GM10266 (cell line): ENCODE results near the gene FAM163B.

Experiments
- DNase-seq: peaks from one replicate; pipeline ENCODE4 v3.0.0; 2012; ENCODE audit errors: extremely low spot score
- TF ChIP-seq, protein P1 (sequence below): IDR thresholded peaks from 2 replicates; pipeline ENCODE4 v1.5.1; 2012; ENCODE audit warnings: mild to moderate bottlenecking, low read depth; ENCODE audit not compliant: control insufficient read depth, insufficient read depth; ENCODE audit errors: missing control alignments

Gene FAM163B

GRCh38 chr9:133638711-133639110, 29.5 kb upstream of the FAM163B start:
- TF ChIP-seq, protein P1, sequence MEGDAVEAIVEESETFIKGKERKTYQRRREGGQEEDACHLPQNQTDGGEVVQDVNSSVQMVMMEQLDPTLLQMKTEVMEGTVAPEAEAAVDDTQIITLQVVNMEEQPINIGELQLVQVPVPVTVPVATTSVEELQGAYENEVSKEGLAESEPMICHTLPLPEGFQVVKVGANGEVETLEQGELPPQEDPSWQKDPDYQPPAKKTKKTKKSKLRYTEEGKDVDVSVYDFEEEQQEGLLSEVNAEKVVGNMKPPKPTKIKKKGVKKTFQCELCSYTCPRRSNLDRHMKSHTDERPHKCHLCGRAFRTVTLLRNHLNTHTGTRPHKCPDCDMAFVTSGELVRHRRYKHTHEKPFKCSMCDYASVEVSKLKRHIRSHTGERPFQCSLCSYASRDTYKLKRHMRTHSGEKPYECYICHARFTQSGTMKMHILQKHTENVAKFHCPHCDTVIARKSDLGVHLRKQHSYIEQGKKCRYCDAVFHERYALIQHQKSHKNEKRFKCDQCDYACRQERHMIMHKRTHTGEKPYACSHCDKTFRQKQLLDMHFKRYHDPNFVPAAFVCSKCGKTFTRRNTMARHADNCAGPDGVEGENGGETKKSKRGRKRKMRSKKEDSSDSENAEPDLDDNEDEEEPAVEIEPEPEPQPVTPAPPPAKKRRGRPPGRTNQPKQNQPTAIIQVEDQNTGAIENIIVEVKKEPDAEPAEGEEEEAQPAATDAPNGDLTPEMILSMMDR = no peak
- no peak for DNase-seq

DNA sequence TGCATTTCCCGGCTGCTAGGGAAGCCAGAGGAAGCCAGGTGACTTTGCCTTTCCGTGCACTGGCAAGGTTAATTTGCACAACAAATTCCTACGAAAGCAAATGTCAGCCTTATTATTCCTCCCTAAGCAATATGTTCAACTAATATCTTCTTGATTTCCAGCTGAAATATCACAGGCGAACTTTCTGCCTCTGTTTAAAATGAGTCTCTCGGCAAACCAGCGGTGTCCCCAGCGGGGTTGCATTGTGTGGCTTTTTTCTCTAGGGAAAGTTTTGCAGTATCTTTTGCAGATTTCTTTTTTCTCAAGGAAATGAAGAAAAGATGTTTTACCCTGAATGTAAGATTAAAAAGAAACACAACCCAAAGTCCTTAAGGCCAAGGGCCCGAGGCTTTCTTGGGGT, 28.9 kb upstream of the FAM163B start:
- DNase-seq = no peak
- TF ChIP-seq, protein P1 = no peak

DNA sequence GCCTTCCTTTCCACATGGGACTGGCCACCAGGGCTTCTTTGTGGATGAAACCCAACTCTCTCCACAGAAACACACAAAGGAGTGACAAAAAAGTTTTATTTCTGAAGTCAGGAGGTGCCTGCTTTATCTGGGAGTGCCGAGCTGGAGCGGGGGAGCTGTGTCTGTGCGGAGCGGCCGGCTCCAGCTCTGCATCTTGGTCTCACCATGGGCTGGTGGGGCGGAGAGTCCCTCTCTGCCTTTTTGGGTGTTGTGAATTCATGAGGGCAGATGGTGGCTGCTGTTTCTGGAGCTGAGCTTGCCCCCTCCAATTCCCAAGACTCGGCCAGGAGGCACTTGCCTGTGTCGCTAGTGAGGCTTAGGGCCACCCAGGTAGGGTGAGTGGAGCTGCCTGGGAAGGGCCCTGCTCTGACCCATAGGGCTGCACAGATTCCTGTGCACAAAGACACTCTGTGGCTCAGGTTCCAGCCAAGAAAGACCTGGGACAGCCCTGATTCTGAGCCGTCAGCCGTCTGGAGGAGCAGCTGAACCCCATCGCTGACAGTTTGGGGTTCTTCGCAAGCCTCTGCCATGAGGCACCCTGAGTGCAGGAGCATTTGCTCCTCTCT, 28.4 kb upstream of the FAM163B start:
- TF ChIP-seq, protein P1 = no peak

DNA sequence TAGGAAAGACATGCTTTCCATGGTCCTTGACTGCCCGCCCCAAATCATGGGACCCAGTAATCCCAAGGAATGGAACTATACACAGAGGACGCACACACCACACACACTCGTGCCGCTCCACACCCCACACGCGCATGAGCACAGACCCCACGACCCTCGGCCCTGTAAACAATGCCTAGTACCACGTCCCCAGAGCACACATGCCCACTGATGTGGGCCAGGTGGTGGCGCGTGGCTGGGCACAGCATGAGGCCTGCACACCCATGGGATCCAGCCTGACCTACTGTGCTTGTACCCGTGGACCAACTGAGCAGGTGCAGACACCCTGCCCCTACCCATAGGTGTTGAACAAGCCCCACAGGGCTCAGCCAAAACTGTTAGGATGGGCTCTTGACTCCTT, 27.7 kb upstream of the FAM163B start:
- no peak for DNase-seq
- TF ChIP-seq, protein P1 = no peak

More for the DNA sequence above, 28.4 kb upstream of the FAM163B start:
- no peak for DNase-seq

- no peak for DNase-seq
- TF ChIP-seq, protein P1 = no peak
Observed at GRCh38 chr9:133635533-133636531, 26.6 kb upstream of the FAM163B start, which contains the start of gene DBH. TSS of gene DBH (plus strand) at chr9:133636363. CDS start at chr9:133636372, 9 bp downstream.

- TF ChIP-seq, protein P1 = no peak
- no peak for DNase-seq
Observed at GRCh38 chr9:133635098-133635497, 25.9 kb upstream of the FAM163B start.

DNA sequence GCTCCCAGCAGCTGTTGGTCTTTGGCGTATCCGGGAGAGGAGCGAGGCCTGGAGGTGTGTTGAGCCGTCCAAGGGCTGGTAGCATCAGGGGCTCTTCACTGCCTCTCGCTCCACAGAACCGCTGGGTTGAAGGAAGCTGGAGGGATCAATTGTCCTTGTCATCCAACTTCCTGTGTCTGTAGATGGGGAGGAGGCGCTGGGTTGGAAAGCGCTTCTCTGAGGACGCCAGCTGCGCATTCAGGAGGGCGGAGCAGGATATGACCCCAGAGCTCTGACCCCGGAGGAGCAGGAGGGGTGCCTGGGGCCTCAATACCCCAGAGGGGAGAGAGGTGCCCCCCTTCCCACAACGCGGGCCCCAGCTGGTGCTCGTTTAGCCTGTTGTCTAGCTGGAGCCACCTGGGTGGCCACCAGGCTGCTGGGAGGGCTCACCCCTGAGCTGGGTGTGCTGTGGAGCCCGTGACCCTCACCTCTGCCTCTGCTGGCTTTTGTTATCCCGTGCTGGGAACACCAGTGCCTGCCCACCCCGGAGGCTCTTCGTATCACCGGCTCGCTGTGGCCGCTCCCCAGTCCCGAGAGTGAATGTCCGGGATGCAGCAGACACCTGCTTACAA, 25.0 kb upstream of the FAM163B start:
- TF ChIP-seq, protein P1 = no peak
- no peak for DNase-seq
